Fibroblast of villous mesenchyme (primary cell): ENCODE data around the gene CARMIL1. TPM values are rescaled to one million over a fixed set of nuclear protein-coding genes. Genes with fewer than 3 reads are reported as not detected.

Experiments used
- DNase-seq: peaks from one replicate; pipeline ENCODE4 v3.0.0-alpha.2; 2010; ENCODE audit warnings: low read depth
- H3K4me3 ChIP-seq: 2 replicates; pipeline ENCODE4 v1.5.1; 2011; ENCODE audit warnings: low read depth, mild to moderate bottlenecking, low read length
- total RNA-seq: library from RNA; depleted of rRNA; stranded (reverse); fragments of >200 nt; gene quantifications from 2 replicates; pipeline ENCODE4 v1.2.3, GENCODE V29; 2012
- TF ChIP-seq, protein P1 (sequence below): IDR thresholded peaks from 2 replicates; pipeline ENCODE4 v1.5.1; 2012; ENCODE audit warnings: low read depth, mild to moderate bottlenecking, low read length; ENCODE audit not compliant: insufficient read depth

The CARMIL1 gene
- total RNA-seq, 1 donor, result 11.2 TPM

DNA sequence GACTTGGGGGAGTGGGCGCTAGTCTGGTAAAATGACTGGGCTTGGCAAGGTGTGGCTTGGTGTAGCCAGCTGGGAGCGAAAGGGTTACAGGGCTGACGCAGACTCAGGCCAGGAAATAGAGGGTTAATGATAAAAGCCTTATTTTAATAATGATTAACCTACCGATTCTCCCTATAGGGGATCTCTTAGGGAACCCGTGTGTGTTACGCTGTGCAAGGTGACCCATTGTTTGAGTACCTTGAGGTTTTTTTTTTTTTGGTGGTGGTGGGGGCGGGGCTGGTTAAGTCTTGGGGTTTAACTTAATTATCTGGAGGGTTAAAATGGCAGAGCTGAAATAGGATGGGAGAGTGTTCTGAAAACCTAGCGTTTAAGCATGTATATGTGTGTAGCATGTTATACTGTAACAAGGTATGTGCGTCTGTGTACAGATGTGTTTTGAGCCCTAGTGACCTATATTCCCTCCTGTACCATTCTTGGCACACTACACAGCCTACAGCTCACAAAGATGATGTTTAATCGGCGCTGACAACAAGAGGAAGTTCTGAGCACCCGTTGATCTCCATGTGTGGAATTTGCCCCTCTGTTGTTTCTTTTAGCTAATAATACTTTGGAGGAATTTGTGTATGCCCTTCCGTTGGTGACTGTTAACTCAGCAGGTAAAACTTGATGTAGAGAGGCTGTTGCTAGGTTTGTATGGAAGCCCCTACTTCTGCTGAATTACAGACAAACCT lies 1.3 kb downstream of the CARMIL1 start:
- no peak for DNase-seq
- TF ChIP-seq, protein P1, sequence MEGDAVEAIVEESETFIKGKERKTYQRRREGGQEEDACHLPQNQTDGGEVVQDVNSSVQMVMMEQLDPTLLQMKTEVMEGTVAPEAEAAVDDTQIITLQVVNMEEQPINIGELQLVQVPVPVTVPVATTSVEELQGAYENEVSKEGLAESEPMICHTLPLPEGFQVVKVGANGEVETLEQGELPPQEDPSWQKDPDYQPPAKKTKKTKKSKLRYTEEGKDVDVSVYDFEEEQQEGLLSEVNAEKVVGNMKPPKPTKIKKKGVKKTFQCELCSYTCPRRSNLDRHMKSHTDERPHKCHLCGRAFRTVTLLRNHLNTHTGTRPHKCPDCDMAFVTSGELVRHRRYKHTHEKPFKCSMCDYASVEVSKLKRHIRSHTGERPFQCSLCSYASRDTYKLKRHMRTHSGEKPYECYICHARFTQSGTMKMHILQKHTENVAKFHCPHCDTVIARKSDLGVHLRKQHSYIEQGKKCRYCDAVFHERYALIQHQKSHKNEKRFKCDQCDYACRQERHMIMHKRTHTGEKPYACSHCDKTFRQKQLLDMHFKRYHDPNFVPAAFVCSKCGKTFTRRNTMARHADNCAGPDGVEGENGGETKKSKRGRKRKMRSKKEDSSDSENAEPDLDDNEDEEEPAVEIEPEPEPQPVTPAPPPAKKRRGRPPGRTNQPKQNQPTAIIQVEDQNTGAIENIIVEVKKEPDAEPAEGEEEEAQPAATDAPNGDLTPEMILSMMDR, result no peak
- H3K4me3 ChIP-seq, result peak overlapping the region; percentile 76

- TF ChIP-seq, protein P1, result no peak
Measured at GRCh38 chr6:25286891-25287290, 7.7 kb downstream of the CARMIL1 start.

DNA sequence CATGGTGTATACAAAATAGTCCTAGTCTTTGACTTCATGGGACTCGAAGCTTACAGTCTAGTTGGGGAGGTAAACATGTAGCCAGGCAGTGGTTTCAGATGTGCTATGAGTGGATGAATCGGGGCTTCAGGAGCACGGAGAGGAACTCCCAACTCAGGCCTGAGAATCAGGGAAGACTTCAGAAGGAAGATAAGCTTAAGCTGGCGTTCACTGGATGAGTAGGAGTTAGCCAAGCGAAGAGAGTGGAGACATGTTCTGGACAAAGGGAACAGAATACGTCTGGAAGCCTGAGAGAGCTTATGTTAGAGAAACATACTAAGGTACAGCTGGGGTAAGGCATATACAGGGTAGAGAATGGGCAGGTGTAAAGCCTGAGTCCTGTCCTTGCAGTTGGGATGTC lies 8.8 kb downstream of the CARMIL1 start:
- DNase-seq, result no peak
- TF ChIP-seq, protein P1, result no peak
- no peak overlapping the region for H3K4me3 ChIP-seq

More at GRCh38 chr6:25286891-25287290, 7.7 kb downstream of the CARMIL1 start:
- no peak overlapping the region for H3K4me3 ChIP-seq
- no peak for DNase-seq

GRCh38 chr6:25288518-25288917 lies 9.3 kb downstream of the CARMIL1 start:
- DNase-seq, result no peak
- TF ChIP-seq, protein P1, result no peak
- H3K4me3 ChIP-seq, result no peak overlapping the region

DNA sequence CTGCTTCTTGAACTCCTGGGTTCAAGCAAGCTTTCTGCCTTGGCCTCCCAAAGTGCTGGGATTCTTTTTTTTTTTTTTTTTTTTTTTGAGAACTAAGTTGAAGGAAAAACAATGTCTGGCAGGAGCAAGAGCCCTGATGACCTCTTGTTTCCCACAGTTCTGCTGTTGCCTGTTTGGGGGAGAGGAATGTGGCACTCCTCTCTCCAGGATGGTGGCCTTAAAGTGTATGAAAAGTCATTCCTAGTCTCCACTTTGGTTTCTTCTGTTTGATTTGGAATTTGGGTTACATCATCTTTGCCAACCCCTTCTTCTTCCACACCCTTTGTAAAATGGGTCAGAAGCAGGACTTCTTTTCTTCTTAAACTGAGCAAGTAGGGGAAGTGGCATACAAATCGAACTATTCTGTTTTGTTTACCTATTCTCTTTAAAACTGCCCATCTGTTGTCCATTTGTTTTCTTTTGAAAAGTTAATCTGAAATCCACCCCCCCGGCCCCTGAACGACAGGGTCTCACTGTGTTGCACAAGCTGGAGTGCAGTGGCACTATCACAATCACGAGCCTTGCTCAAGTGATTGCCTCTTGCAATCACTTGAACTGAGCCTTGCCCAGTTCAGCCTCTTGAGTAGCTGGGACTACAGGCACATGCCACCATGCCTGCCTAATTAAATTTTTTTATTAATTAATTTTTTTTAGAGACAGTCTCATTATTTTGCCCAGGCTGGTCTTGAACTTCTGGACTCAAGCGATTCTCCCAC lies 11.3 kb downstream of the CARMIL1 start:
- TF ChIP-seq, protein P1, result no peak
- no peak for DNase-seq
- no peak overlapping the region for H3K4me3 ChIP-seq

GRCh38 chr6:25292384-25292783 lies 13.2 kb downstream of the CARMIL1 start:
- no peak overlapping the region for H3K4me3 ChIP-seq
- TF ChIP-seq, protein P1, result no peak
- no peak for DNase-seq
